SK-N-DZ (cell line): ENCODE data around the gene SRRM3.
"Not testable (repeated sequence)": the region's sequence is repeated elsewhere in the genome, so short reads cannot be mapped to it uniquely, and the experiment has no call there.

Experiments used
- DNase-seq: peaks from one replicate; pipeline ENCODE4 v3.0.0-alpha.2; 2015; ENCODE audit warnings: low spot score

Gene SRRM3

DNA sequence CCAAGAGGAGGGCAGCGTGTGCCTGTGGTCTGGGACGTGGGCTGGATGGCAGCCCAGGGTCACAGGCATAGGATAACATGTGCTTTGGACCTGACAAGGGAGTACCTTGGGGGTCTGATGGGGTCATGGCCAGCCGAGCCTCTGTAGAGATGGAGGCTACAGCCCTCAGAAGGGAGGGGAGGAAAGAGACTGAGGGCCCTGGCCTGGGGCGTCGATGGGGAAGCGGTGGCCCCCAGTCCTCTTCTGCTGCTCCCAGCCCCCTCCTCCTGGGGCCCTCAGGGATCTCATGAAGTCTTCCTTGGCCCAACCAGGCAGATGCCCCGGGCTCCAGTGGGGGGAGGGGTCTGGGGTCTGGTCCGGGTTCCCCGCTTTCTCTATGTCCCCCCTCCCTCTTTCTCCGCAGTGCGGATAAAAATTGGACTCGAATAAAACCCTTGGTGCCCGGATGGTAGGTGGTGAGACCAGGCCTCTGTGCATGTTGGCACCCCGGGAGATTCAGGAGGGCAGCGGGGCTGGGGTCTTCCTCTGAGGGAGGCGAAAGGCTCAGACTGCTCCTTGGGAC lies 85.2 kb downstream of the SRRM3 start:
- no peak for DNase-seq

DNA sequence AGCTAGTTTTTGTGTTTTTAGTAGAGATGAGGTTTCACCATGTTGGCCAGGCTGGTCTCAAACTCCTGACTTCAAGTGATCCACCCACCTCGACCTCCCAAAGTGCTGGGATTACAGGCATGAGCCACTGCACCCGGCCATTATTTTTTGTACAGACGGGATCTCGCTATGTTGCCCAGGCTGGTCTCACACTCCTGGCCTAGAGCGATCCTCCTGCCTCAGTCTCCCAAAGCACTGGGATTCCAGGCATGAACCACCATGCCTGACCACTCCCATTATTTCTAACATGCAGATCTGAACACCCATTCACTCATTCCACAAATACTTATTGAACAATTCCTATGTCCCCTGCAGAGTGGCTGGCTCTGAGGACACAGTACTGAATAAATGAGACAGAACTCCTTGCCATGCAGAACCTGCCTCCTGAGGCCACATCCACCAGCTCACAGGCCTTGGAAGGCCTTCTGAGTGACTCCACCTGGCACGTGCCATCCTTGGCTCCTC lies 89.2 kb downstream of the SRRM3 start:
- DNase-seq, result not testable (repeated sequence)

- DNase-seq, result peak; percentile 85
Observed at GRCh38 chr7:76291351-76292212, 89.9 kb downstream of the SRRM3 start.

GRCh38 chr7:76292213-76292573 lies 90.5 kb downstream of the SRRM3 start:
- no peak for DNase-seq

DNA sequence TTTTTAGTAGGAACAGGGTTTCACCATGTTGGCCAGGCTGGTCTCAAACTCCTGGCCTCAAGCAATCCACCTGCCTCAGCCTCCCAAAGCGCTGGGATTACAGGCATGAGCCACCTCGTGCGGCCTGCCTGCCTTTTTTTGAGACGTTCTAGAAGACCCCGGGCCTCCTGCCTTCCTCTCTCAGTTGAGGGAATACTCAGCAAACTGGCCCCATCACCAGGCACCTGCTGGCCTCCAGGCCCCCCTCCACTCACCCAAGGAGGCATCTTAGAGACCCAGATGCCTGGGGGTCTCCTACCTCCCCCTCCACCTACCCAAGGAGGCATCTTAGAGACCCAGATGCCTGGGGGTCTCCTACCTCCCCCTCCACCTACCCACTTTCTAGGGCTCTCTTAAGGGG lies 91.2 kb downstream of the SRRM3 start:
- DNase-seq, result not testable (repeated sequence)

- DNase-seq, result no peak
Observed at GRCh38 chr7:76293407-76293901, 91.8 kb downstream of the SRRM3 start.

DNA sequence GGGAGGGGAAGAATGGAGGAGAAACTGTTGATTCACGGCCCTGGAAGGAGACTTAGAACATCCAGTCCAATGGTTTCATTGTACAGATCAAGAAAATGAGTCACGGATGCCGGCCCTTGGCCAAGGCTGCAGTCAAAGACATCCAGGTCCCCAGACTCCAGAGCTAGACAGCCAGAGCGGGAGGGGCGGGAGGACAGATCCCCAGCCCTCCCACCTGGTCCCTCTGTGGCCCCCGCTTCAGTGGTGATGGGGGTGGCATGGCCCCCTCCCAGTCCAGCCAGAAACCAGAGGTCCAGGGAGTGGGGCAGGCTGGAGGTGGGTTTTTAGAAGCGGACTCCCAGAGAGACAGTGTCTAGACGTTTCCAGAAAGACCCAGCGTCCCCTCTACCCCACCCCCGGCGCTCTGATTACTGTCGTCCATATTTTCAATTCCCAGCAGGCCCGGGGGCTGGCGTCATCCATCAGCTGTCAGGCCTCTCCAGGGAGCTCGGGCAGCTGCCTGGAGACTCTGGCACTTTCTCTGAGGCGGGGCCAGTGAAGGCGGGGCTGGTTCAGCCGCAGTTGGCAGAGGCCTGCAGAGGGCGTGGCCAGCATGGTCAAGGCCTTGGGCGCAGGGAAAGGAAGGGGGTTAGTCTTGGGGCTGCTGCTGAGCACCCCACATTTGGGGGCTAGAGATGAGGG lies 92.8 kb downstream of the SRRM3 start:
- peak; percentile 94 for DNase-seq

GRCh38 chr7:76296743-76297740 lies 95.3 kb downstream of the SRRM3 start:
- DNase-seq, result no peak

DNA sequence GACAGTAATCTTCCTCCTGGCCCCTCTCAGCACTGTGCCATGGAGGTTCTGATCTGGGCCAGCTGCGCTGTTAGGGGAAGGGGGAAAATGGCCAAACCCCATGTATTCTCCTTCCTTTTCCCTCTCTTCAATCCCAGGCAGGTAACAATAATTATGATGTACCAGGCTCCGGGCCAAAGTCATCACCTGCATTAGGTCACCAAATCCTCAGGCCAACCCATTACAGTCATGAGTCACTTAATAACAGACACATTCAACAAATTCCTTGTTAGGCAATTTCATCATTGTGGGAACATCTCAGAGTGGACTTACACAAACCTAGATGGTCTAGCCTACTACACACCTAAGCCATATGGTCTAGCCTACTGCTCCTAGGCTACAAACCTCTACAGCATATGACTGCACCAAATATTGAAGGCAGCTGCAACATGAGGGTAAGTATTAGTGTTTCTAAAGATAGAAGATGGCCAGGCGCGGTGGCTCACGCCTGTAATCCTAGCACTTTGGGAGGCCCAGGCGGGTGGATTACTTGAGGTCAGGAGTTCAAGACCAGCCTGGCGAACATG lies 98.6 kb downstream of the SRRM3 start:
- no peak for DNase-seq

DNA sequence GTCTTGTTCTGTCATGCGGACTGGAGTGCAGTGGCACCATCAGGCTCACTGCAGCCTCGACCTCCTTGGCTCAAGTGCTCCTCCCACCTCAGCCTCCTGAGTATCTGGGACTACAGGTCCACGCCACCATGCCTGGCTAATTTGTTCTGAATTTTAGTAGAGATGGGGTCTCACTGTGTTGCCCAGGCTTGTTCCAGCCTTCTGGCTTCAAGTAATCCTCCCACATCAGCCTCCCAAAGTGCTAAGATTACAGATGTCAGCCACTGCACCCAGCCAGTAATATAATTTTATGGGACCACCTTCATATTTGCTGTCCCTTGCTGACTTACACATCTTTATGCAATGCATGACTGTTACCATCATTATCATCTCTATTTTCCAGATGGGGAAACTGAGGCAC lies 99.3 kb downstream of the SRRM3 start:
- DNase-seq, result no peak

- DNase-seq, result peak; percentile 73
Observed at GRCh38 chr7:76302347-76303201, 100.9 kb downstream of the SRRM3 start, which contains the start of gene HSPB1. Gene HSPB1 (plus strand): TSS chr7:76302673. CDS start chr7:76302713, 40 bp downstream.

DNA sequence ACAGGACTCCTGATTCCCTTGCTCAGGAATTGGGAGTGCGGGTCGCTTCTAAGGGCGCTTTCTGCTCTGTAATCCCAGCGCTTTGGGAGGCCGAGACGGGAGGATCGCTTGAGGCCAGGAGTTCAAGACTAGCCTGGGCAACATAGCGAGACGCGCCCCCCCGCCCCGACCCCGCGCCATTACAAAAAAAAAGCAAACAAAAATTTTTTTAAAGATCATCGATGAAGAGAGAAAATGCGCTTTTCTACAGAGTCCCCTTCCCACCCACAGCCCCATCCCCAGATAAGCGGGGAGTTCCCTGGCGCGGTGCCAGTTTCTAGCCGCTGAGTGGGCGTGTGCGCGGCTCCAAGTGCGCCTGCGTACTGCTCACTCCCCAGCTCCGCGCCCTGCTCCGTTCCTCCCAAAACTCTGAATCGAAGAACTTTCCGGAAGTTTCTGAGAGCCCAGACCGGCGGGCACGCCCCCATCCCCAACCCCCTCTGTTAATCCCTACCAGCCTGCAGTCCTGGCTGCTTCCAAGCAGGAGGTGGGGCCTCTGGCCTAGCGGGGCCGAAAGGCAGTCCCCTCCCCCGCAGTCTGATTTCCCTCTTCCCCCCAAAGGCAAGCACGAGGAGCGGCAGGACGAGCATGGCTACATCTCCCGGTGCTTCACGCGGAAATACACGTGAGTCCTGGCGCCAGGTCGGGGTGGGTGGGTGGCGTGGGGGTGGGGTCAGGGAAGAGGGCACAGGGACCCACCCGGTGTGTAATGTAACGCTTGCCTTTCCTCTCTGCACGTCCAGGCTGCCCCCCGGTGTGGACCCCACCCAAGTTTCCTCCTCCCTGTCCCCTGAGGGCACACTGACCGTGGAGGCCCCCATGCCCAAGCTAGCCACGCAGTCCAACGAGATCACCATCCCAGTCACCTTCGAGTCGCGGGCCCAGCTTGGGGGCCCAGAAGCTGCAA lies 101.8 kb downstream of the SRRM3 start:
- DNase-seq, result peak; percentile 78

- no peak for DNase-seq
Observed at GRCh38 chr7:76304888-76305375, 103.2 kb downstream of the SRRM3 start.

DNA sequence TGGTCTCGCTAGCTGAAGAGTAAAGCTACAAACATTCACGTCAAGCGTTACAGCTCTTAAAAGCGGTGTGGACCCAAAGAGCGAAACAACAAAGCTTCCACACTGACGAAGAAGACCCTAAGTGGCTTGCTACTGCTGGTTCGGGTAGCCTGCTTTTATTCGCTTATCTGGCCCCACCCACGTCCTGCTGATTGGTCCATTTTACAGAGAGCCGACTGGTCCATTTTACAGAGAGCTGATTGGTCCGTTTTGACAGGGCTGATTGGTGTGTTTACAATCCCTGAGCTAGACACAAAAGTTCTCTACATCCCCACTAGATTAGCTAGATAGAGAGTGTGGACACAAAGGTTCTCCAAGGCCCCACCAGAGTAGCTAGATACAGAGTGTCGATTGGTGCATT lies 107.2 kb downstream of the SRRM3 start:
- not testable (repeated sequence) for DNase-seq

- DNase-seq, result not testable (repeated sequence)
Observed at GRCh38 chr7:76309341-76310101, 107.8 kb downstream of the SRRM3 start.

DNA sequence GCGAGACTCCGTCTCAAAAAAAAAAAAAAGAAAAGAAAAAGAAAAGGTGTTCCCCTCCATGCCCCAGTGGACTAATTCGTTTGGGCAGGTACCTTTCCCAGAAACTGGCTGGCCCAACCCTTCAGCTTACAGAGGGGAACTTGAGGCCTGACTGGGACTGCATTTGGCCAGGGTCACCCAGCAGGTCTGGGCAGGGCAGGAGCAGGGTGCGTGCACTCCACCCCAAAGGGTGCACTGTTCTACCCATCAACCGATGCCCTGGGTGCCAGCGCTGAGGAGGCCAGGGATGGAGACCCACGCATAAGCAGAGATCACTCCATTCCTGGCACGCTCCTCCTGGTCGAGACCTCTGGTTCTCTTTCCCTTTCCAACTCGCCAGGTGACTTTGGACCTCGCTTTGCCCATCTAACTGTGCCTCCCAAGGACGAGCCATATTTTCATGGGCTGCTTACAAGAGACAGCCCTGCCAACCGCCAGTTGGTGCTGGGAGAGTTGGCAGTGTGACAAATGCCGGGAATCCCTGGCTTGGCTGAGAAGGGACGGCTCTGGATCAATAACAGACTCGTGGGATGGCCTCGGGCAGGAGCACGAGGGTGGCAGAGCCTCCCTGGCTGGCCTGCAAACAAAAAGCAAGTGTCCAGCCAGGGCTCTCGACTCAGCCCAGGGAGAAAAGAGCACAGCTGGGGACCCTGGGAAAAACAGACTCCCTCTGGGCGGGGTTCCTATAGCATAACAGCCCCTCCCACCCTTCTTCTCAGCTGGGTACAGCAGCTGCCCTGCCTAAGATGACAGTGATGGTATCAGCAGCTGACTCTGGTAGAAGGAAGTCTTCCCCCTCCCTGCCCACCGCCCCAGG lies 108.6 kb downstream of the SRRM3 start:
- DNase-seq, result peak; percentile 77
